AG09319 (cell line): ENCODE results near the gene OR2V1.

Source experiments
- DNase-seq: peaks from one replicate; pipeline ENCODE4 v3.0.0-alpha.2; 2010; ENCODE audit warnings: low read depth; ENCODE audit errors: extremely low read depth
- TF ChIP-seq, protein P1 (sequence below): IDR thresholded peaks from 2 replicates; pipeline ENCODE4 v1.5.1; 2011; ENCODE audit warnings: low read depth, mild to moderate bottlenecking, inconsistent platforms, low read length, moderate library complexity

OR2V1 gene

DNA sequence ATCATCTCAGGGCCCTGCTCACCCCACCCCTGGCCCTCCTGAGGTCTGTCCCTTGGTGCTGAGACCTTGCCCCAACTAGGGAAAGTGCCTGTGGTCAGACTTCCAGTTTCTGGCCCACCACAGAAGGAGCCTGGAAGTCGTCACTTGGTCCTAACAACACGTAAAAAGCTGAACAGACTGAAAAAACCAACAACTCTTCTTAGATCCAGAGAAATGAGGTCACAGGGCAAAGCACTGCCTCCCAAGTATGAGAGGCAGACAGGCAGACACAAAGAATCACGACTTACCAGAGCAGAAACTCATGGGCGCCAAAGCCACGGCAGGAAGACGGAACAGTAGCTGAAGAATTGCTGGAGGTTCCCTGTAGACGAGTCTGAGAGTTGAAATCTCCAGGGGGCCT, 38.5 kb downstream of the OR2V1 start:
- TF ChIP-seq, protein P1, sequence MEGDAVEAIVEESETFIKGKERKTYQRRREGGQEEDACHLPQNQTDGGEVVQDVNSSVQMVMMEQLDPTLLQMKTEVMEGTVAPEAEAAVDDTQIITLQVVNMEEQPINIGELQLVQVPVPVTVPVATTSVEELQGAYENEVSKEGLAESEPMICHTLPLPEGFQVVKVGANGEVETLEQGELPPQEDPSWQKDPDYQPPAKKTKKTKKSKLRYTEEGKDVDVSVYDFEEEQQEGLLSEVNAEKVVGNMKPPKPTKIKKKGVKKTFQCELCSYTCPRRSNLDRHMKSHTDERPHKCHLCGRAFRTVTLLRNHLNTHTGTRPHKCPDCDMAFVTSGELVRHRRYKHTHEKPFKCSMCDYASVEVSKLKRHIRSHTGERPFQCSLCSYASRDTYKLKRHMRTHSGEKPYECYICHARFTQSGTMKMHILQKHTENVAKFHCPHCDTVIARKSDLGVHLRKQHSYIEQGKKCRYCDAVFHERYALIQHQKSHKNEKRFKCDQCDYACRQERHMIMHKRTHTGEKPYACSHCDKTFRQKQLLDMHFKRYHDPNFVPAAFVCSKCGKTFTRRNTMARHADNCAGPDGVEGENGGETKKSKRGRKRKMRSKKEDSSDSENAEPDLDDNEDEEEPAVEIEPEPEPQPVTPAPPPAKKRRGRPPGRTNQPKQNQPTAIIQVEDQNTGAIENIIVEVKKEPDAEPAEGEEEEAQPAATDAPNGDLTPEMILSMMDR = no peak
- DNase-seq = no peak

DNA sequence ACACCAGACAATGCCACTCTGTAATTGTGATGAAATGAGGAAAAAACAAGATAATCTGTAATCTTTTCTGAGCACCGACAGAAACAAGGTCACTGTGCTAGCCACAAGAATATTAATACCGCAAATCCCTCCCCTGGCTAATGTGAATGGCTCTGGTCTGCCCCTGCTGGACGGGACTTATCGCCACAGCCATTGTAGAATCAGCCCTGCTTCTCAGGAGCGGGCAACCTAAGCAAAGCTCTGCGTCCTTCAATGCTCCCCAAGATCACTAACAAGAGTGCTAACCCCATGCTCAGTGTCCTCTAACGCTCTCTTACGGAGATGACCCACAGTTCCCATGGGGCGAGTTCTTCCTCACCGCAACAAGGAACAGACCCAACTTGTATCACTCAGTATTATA, 42.7 kb downstream of the OR2V1 start:
- no peak for DNase-seq
- TF ChIP-seq, protein P1 = peak; percentile 23

DNA sequence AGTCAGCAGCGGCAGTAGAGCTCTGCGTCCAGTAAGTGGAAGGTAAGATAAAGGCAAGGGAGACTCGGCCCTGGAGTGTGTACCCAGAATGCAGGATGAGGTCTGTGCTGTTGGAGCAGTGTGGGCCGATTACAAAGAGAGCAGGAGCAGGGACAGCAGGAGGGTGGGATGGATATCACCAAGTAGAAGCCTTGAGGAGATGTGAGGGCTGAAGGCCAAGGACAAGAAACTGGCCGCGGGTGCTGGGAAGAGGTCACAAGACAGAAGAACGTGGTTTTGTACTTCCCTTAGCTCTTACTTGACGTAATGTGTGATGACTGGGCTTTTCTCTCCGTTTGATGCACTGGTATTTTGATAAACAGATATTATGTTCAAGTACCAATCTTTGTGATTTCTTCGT, 43.7 kb downstream of the OR2V1 start:
- DNase-seq = no peak

DNA sequence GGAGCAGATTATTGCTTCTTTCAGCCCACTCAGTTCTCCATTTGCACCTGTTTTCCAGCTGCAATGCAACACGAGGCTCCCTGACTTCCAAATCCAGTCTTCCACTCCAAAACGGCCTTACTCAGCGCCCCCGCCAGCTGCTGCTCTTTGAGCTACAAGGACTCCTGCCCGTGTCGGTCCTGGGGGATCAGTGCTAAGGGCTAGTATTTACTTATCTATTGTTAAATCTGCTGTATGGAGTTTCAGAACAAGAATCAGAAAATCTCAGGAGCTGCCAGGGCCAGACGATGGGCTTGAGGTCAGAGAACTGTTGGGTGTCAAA, 44.1 kb downstream of the OR2V1 start:
- TF ChIP-seq, protein P1 = no peak

More for the DNA sequence above, 43.7 kb downstream of the OR2V1 start:
- TF ChIP-seq, protein P1 = no peak

DNA sequence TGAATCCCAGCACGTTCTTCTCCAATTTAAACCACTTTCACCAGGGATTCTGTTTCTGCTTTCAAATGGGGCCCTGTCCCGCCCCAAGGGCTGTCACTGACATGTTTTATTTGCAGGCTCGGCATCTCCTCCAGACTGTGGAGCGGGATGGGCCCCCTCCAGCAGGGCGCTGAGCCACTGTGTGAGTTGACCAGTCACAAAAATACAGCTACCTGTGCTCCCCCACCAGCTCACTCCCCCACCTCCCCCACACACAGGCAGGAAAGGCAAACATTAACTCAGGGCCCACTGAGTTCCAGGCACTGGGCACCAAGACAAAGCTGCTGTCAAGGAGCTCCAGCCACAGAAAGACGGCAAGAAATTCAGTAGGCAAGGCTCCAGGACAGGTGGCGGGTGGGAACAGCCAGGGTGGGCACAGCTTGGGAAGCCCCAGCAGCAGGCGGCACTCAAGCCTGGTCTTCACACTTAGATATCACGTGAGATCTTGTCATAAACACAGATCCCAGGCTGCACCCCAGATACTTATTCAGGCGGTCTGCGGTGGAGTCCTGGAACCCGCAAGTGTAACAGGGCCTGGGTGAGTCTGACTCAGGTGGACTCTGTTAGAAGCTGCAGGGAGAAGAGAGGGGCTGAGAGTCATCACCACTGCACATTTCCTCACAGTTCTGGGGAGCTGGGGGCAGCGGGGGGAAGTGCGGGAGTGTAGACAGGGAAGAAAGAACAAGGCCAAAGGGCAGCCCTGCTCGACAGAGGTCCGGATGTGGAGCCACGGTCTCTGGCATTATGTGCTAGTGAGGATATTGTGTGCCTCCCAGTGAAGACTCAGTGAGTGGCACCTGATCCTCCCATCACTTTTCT, 44.7 kb downstream of the OR2V1 start:
- DNase-seq = no peak
- TF ChIP-seq, protein P1 = no peak

More for the DNA sequence above, 44.1 kb downstream of the OR2V1 start:
- no peak for DNase-seq

DNA sequence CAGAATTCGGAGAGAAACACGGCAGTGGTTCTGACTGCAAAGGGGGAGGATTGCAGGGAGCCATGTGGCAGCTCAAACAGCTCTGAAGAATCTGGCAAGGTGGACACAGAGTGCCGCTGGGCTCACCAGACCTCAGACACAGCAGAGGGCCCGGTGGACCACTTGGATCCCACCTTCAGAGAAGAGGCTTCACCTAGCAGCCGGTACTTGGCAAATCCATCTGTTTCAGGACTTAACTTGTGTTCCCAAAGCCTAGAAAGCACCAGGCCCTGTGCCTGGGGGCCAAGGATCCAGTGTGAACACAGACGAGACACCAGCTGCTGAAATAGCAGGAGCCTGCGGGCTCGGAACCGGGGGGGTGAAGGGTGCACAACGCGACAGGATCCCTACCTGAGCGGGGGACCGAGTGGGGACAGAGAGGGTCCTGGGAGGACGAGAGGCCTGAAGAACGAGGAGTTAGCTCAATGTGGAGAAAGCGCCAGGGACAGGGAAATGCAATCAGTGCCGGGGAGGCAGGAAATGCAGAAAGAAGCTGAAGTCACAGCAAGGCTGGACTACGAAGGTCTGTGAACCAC, 46.3 kb downstream of the OR2V1 start:
- DNase-seq = no peak
- TF ChIP-seq, protein P1 = no peak

DNA sequence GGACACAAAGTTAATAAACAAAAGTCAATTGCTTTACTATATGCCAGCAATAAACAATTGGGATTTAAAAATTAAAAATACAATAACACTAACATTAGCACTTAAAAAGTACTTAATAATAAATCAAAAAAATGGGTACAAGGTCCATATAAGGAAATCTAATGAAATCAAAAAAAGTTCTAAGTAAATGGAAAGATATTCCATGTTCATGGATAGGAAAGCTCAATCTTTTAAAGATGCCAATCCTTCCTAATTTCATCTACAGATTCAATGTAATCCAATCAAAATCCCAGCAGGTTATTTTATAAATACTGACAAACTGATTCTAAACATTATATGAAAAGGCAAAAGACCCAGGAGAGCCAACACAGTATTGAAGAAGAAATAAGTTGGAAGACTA, 49.0 kb downstream of the OR2V1 start:
- DNase-seq = no peak
- TF ChIP-seq, protein P1 = no peak
